ENCODE measurements around the gene MRPL40.
A peak's percentile ranks its signal among the peaks of the same experiment; 100 is the strongest.

MRPL40 gene

DNA sequence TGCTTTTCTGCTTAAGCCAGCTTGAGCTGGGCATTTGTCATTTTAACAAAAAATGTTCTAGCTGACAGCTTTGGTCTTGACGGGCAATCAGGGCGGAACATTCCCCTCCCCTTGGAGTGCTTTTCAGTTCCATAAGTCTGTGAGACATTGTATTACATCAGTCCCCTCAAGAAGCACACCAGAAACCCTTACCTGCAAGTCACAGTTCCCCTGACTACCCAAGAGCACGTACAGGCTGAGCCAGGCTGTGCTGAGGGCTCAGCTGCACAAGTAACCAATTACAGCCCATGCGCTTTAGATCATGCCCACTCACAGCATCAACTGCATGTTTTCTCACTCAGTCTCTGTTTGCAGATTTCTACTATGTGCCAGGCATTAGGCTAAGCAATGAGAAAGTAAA, 19.9 kb upstream of the MRPL40 start:
- in situ Hi-C loops (cut with HindIII; ENCODE audit: low pct_unique_long_range_greater_than_20kb, low sequenced_read_pairs): no loop called here
- DNase-seq (ENCODE audit: low read depth in 1 of 2, low spot score in 1 of 2): no peak
- TF ChIP-seq JUND (IDR thresholded peaks at IDR 0.05; ENCODE audit: low read depth): no peak

DNA sequence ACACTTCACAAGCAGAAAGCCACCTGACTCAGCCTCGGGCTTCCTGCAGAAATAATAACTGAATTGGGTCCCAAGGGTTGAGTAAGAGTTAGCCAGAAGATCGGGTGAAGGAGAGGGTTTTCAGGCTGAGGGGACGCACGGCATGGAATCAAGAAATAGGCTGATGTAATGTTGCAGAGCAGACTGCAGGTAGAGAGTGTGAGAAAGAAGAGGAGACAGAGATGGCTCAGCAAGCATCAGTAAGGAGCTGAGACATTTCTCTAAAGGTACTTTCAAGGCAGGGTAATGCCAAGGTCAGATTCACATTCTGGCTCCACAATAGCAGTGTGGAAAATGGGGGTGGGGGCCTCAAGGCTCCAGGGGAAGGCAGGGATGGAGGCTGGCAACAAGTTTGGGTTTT, 19.4 kb upstream of the MRPL40 start:
- in situ Hi-C loops (cut with HindIII; ENCODE audit: low pct_unique_long_range_greater_than_20kb, low sequenced_read_pairs): no loop called here
- TF ChIP-seq JUND (IDR thresholded peaks at IDR 0.05; ENCODE audit: low read depth): no peak
- no peak for DNase-seq (ENCODE audit: low read depth in 1 of 2, low spot score in 1 of 2)

DNA sequence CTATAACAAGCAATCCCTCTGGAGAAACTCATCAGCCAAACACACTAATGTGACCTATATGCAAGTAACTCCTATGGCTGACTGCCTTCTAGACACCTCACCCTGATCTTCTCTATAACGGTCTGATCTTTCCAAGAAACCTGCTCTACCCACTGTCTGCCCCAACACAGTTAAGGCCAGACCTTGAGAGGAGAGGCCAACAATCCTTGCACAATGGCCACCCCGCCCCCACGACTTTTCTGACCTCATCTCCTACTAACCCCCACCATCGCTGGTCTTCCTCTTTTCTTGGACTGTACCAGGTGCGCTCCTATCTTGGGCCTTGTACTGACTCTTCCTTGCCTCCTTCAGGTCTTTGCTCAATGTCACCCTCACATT, 13.3 kb upstream of the MRPL40 start:
- no peak for DNase-seq (ENCODE audit: low read depth in 1 of 2, low spot score in 1 of 2)
- TF ChIP-seq JUND (IDR thresholded peaks at IDR 0.05; ENCODE audit: low read depth): no peak
- in situ Hi-C loops (cut with HindIII; ENCODE audit: low pct_unique_long_range_greater_than_20kb, low sequenced_read_pairs): no loop called here

DNA sequence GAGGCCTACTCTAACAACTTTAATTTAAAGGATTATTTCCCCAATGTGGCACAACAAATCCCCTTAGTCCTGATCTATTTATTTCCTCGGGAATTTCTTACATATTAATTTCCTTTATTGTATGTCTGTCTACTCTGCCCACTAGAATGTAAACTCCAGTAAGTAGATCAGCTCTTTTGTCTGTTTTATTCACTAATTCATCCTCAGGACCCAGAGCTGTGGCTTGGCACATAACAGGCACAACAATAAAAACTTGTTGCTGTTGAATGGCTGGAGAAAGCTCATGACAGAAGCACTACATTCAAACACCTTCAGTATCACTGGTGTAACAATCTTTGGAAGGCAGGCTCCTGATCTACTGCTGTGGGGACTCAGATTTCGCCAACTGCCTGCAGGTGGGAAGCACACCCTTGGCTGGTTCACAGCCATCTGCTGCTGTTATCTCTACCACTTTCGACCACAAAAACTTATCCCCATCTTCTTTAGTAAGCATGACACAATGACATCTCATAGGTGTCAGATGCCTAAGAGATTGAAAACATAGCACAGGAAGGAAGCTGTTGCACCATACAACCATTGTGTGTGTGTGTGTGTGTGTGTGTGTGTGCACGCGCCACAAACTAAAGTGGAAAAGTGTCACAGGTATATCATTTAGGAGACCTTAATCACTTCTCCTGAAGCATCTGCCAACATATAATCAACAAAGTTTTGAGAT, 12.7 kb upstream of the MRPL40 start:
- no peak for TF ChIP-seq JUND (IDR thresholded peaks at IDR 0.05; ENCODE audit: low read depth)
- in situ Hi-C loops (cut with HindIII; ENCODE audit: low pct_unique_long_range_greater_than_20kb, low sequenced_read_pairs): no loop called here
- DNase-seq (ENCODE audit: low read depth in 1 of 2, low spot score in 1 of 2): no peak

DNA sequence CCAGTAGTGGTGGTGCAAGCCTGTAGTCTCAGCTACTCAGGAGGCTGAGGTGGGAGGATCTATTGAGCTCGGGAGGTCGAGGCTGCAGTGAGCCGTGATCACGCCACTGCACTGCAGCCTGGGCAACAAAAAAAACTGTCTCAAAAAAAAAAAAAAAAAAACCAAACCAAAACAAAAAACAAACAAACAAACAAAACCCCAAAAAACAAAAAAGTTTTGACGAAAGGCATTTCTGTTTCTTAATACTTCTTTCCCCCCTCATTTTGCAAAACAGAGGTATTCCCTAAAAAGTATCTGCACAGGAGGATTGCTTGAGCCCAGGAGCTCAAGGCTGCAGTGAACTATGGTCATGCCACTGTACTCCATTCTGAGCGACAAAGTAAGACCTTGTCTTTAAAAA, 12.0 kb upstream of the MRPL40 start:
- DNase-seq (ENCODE audit: low read depth in 1 of 2, low spot score in 1 of 2): no peak
- no peak for TF ChIP-seq JUND (IDR thresholded peaks at IDR 0.05; ENCODE audit: low read depth)
- in situ Hi-C loops (cut with HindIII; ENCODE audit: low pct_unique_long_range_greater_than_20kb, low sequenced_read_pairs): no loop called here

DNA sequence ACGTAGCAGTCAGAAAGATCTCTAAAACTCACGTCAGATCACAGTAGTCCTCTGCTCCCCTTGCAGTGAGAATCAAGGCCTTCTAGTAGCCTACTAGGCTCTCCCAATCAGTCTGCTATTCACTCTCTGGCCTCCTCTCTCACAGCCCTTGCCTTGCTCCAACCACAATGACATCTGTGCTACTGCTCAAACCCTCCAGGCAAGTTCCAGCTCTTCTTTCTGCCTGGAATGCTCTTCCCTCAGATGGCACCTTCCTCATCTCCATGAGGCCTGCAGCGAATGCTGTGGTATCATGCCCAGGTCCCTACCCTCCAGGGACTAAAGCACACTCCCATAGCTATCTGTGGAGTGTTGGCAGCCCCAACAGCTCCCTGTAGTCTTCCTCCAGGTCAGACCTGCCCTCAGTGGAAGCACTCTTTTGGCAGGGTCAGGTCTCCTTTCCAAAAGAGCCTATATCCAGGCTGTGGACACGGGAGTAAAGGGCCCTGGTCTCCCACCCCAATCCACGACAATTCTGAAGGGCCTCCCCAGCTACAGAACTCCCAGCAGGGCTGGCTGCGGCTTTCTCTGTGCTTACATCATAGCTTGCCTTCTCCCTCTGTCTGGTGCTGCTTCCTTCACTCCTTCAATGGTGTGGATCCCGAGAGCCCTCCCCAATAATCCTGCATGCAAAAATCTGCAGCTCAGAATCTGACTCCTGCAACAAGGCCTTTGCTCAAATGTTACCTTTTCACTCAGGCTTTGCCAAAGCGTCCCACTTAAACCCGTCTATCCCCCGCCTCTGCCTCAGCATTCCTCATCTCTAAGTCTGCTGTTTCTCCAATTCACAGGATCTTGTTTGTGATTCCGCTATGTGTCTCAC, 9.7 kb upstream of the MRPL40 start:
- TF ChIP-seq JUND (IDR thresholded peaks at IDR 0.05; ENCODE audit: low read depth): no peak
- no peak for DNase-seq (ENCODE audit: low read depth in 1 of 2, low spot score in 1 of 2)
- in situ Hi-C loops (cut with HindIII; ENCODE audit: low pct_unique_long_range_greater_than_20kb, low sequenced_read_pairs): no loop called here

DNA sequence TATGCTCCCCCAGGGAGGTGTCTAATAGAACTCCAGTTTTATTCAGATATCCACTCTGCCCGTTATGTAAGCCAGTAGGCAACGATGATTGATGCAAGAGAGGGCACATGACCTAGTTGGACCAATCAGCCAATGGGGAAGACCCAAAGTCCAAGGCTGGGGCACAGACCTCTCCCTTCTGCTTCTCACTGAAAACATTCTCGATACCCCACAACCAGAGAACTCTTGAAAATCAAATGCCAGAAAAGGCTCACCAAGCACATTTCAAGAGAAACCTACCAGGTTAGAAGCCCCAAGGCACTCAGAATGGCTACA, 8.2 kb upstream of the MRPL40 start:
- no peak for TF ChIP-seq JUND (IDR thresholded peaks at IDR 0.05; ENCODE audit: low read depth)
- DNase-seq (ENCODE audit: low read depth in 1 of 2, low spot score in 1 of 2): no peak
- in situ Hi-C loops (cut with HindIII; ENCODE audit: low pct_unique_long_range_greater_than_20kb, low sequenced_read_pairs): no loop called here

DNA sequence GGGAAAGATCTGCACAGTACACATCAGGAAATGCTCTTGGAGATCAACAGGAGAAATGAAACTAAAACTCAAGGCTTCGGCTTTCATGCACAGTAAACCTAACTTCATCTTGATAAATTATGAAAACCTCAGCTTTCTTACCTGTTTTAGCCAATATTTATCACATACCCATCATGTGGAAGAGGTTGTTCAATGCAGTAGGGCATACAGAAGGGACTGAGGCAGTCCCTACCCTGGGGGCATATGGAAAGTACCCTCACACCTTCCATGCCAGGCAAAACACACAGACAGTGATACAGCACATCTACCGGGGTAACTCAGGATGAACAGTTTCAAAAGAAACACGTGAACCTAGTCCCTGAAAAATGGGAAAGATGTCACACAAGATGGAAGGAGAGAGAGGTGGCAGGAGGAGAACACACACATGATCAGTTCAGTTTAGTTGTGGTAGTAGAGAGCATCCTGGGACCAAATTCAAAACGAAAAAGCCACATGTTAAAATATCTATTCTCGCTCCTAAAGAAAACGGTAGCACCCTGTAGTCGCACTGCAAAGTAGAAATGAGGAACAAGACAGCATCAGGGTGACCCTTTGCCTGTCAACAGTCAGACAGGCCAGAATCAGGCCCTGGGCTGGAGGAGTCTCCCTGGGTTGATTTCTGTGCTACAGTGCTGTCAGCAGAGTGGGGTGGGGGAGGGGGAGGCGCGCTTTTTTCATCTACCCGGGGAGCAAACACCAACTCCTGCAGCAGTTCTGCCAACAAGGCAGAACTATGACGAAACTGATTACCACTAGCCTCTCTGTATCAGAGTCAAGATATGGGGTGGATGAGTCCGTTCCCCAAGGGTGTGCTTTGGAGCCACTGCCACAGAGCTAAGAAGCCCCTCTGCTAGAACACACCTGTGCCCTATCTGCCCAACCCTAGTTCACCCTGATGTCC, 2.1 kb upstream of the MRPL40 start:
- TF ChIP-seq JUND (IDR thresholded peaks at IDR 0.05; ENCODE audit: low read depth): no peak
- in situ Hi-C loops (cut with HindIII; ENCODE audit: low pct_unique_long_range_greater_than_20kb, low sequenced_read_pairs): no loop called here
- no peak for DNase-seq (ENCODE audit: low read depth in 1 of 2, low spot score in 1 of 2)

DNA sequence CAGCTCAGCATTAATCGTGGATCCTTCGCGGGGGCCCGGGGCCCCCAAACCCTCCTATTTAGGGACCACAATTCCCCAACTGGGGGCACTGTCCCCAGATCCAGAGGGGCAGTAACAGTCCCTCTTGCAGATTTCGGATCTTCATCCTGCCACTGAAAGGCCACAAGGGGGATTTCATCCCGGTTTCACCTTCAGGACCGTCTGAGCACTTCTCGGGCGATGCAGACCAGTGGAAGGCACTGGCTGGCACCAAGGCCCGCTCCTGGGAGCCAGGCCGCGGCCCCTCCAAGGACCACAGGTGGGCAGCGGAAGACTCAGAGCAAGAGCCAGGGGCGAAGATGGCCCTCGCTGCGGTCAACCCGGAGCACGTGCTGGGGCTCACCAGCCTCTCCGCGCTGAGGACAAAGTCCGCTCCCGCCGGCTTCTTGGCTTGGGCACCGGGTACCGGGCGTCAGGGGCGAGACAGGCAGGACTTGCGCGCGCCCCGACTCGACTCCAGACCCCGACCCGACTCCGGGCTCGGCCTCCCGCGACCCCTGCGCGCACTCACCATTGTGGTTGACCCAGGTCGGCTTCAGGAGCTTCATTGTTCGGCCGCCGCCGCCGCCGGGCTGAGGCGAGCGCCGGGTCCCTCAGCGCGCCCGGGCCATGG, 1.3 kb upstream of the MRPL40 start:
- no peak for TF ChIP-seq JUND (IDR thresholded peaks at IDR 0.05; ENCODE audit: low read depth)
- in situ Hi-C loops (cut with HindIII; ENCODE audit: low pct_unique_long_range_greater_than_20kb, low sequenced_read_pairs): no loop called here
- DNase-seq (ENCODE audit: low read depth in 1 of 2, low spot score in 1 of 2): peak in 1 of 2 experiments; percentile 23

DNA sequence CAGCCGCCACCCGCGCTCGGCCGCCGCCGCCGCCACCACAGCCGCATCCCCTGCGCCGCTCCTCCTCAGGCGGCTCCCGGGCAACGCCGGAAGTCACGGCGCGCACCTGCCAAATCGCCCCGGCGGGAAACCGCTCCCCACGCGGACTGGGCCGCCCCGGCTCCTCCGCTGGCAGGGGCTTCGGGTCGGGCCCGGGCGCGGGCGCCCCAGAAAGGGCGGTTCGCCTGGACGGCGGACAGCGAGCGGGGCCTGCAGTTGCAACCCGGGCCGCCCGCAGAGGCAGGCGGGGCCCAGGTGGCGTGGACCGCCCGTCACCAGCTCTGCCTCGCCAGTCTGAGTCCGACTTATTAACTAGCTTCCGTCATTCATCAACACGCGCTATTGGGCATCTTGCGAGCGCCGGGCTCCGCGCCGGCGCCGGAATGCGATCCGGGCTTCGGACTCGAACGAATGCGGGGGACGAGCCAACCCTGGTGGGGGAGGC, 654 bp upstream of the MRPL40 start, which contains the start of gene HIRA:
Gene HIRA (minus strand): TSS at position 85 of the 484 bp plus-strand sequence. CDS start 257 bp downstream, outside the sequence.
- in situ Hi-C loops (cut with HindIII; ENCODE audit: low pct_unique_long_range_greater_than_20kb, low sequenced_read_pairs): no loop called here
- DNase-seq (ENCODE audit: low read depth in 1 of 2, low spot score in 1 of 2): peak; percentile 34 to 76
- TF ChIP-seq JUND (IDR thresholded peaks at IDR 0.05; ENCODE audit: low read depth): no peak

DNA sequence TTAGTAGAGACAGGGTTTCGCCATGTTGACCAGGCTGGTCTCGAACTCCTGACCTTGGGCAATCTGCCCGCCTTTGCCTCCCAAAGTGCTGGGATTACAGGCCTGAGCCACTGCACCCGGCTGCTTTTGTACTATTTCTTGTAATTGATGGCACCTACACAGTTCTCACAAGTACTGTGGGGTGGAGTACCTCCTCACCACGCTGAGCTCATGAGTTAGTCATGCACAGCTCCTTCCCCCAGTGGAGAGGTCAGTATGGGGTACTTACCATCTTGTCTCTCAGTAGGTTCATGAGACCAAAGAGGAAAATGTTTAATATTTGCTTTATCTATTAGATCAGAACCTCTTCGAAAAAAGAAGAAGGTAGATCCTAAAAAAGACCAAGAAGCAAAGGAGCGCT, 2.1 kb downstream of the MRPL40 start:
- TF ChIP-seq JUND (IDR thresholded peaks at IDR 0.05; ENCODE audit: low read depth): no peak
- in situ Hi-C loops (cut with HindIII; ENCODE audit: low pct_unique_long_range_greater_than_20kb, low sequenced_read_pairs): no loop called here
- DNase-seq (ENCODE audit: low read depth in 1 of 2, low spot score in 1 of 2): no peak

All from T47D (cell line).